Lower leg skin (tissue), 3 donors: ENCODE data around the gene NUDT8.
"Not testable (repeated sequence)": the region's sequence is repeated elsewhere in the genome, so short reads cannot be mapped to it uniquely, and the experiment has no call there.

Experiments
- POLR2A ChIP-seq, 2 donors: fragments of 450-650 bp; IDR thresholded peaks; one replicate each; pipeline ENCODE4 v1.6.1; 2016 to 2017; ENCODE audit warnings: antibody characterized with exemption in 2 of 2, mild to moderate bottlenecking in 1 of 2, moderate library complexity in 1 of 2
- TF ChIP-seq, protein P1 (sequence below), 3 donors: fragments of 450-650 bp; IDR thresholded peaks; one replicate each; pipeline ENCODE4 v1.5.1; 2016; ENCODE audit warnings: antibody characterized with exemption in 3 of 3, mild to moderate bottlenecking in 3 of 3, moderate library complexity in 2 of 3

DNA sequence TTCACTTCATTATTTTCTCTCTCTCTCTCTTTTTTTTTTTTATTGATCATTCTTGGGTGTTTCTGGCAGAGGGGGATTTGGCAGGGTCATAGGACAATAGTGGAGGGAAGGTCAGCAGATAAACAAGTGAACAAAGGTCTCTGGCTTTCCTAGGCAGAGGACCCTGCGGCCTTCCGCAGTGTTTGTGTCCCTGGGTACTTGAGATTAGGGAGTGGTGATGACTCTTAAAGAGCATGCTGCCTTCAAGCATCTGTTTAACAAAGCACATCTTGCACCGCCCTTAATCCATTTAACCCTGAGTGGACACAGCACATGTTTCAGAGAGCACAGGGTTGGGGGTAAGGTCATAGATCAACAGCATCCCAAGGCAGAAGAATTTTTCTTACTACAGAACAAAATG is 32.3 kb downstream of the NUDT8 start:
- TF ChIP-seq, protein P1, sequence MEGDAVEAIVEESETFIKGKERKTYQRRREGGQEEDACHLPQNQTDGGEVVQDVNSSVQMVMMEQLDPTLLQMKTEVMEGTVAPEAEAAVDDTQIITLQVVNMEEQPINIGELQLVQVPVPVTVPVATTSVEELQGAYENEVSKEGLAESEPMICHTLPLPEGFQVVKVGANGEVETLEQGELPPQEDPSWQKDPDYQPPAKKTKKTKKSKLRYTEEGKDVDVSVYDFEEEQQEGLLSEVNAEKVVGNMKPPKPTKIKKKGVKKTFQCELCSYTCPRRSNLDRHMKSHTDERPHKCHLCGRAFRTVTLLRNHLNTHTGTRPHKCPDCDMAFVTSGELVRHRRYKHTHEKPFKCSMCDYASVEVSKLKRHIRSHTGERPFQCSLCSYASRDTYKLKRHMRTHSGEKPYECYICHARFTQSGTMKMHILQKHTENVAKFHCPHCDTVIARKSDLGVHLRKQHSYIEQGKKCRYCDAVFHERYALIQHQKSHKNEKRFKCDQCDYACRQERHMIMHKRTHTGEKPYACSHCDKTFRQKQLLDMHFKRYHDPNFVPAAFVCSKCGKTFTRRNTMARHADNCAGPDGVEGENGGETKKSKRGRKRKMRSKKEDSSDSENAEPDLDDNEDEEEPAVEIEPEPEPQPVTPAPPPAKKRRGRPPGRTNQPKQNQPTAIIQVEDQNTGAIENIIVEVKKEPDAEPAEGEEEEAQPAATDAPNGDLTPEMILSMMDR (IDR thresholded peaks at IDR 0.05): not testable (repeated sequence)
- not testable (repeated sequence) for TF ChIP-seq POLR2A (IDR thresholded peaks at IDR 0.05)
